Mesothelial cell of epicardium (in vitro differentiated cells): Measurements from ENCODE around the gene PAQR4. TPM values are rescaled to one million over a fixed set of nuclear protein-coding genes. Genes with fewer than 3 reads are reported as not detected.

Source experiments
- DNase-seq, 2 experiments: peaks; one replicate each; pipeline ENCODE4 v3.0.0; 2021; ENCODE audit warnings: low spot score in 2 of 2; ENCODE audit not compliant: unreplicated experiment in 2 of 2
- H3K27ac Mint-ChIP-seq: 2 replicates; pipeline ENCODE4 v1.8.0; 2021; ENCODE audit warnings: mixed read lengths
- H3K27me3 Mint-ChIP-seq: 2 replicates; pipeline ENCODE4 v1.8.0; 2021; ENCODE audit warnings: low read depth, mixed read lengths
- H3K36me3 Mint-ChIP-seq: 2 replicates; pipeline ENCODE4 v1.8.0; 2021; ENCODE audit warnings: mixed read lengths
- H3K4me1 Mint-ChIP-seq: 2 replicates; pipeline ENCODE4 v1.8.0; 2021; ENCODE audit warnings: mixed read lengths
- H3K4me3 Mint-ChIP-seq: 2 replicates; pipeline ENCODE4 v1.8.0; 2021; ENCODE audit warnings: mild to moderate bottlenecking, moderate library complexity, mixed read lengths
- H3K9me3 Mint-ChIP-seq: 2 replicates; pipeline ENCODE4 v1.8.0; 2021; ENCODE audit warnings: mixed read lengths
- total RNA-seq: library from RNA; stranded (reverse); gene quantifications from 3 replicates; pipeline ENCODE4 v1.2.1, GENCODE V29; 2021
- TF ChIP-seq, protein P1 (sequence below): fragments of 200-600 bp; sonication (generic); IDR thresholded peaks from one replicate; pipeline ENCODE4 v1.5.0; 2021; ENCODE audit warnings: antibody characterized with exemption; ENCODE audit not compliant: unreplicated experiment

The PAQR4 gene
- total RNA-seq, 1 donor from 2014 or later = 10.1 TPM

GRCh38 chr16:3003582-3004270 is 34.6 kb downstream of the PAQR4 start:
- Mint-ChIP-seq H3K4me3 (peak overlapping the region; percentile 61), H3K9me3 (no peaks in the 10 kb centered on the region), H3K27me3 (peaks cover 43% of the 10 kb centered on the region), H3K4me1 (peaks cover 31% of the 10 kb centered on the region), H3K36me3 (no peaks in the 10 kb centered on the region), H3K27ac (no peak overlapping the region)
- peak; percentile 93 to 94 for DNase-seq
- TF ChIP-seq, protein P1, sequence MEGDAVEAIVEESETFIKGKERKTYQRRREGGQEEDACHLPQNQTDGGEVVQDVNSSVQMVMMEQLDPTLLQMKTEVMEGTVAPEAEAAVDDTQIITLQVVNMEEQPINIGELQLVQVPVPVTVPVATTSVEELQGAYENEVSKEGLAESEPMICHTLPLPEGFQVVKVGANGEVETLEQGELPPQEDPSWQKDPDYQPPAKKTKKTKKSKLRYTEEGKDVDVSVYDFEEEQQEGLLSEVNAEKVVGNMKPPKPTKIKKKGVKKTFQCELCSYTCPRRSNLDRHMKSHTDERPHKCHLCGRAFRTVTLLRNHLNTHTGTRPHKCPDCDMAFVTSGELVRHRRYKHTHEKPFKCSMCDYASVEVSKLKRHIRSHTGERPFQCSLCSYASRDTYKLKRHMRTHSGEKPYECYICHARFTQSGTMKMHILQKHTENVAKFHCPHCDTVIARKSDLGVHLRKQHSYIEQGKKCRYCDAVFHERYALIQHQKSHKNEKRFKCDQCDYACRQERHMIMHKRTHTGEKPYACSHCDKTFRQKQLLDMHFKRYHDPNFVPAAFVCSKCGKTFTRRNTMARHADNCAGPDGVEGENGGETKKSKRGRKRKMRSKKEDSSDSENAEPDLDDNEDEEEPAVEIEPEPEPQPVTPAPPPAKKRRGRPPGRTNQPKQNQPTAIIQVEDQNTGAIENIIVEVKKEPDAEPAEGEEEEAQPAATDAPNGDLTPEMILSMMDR = peak; percentile 37

GRCh38 chr16:3004319-3004718 is 35.2 kb downstream of the PAQR4 start:
- Mint-ChIP-seq H3K27ac (no peak overlapping the region), H3K36me3 (no peaks in the 10 kb centered on the region), H3K4me3 (no peak overlapping the region), H3K4me1 (peaks cover 36% of the 10 kb centered on the region), H3K9me3 (no peaks in the 10 kb centered on the region), H3K27me3 (peaks cover 46% of the 10 kb centered on the region)
- no peak for DNase-seq
- TF ChIP-seq, protein P1 = no peak

DNA sequence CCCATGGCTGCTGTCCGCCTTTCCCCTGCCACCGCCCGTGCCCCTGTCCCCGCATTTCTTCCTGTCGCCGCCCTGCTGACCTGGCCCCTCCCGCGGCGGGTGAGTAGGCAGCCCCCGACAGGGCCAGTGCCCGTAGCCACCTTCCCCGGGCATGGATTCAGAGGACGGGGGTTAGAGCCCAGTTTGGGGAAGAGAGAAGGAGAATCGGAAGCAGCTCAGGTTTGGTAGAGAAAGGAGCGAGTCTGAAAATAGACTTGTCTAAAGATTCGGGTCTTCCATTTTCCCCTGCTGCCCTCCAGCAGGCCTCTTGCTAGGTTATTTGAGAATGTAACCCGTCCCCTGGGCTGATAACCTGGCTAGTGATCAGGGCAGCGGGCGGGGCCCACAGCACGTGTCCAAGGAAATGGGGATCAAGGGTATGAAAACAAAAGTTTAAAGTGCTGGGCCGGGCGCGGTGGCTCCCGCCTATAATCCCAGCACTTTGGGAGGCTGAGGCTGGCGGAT is 35.7 kb downstream of the PAQR4 start:
- Mint-ChIP-seq H3K27ac (peak overlapping the region; percentile 92), H3K9me3 (no peaks in the 10 kb centered on the region), H3K4me1 (peaks cover 41% of the 10 kb centered on the region), H3K27me3 (peaks cover 49% of the 10 kb centered on the region), H3K4me3 (peak overlapping the region; percentile 72), H3K36me3 (no peaks in the 10 kb centered on the region)
- no peak for DNase-seq
- TF ChIP-seq, protein P1 = no peak

DNA sequence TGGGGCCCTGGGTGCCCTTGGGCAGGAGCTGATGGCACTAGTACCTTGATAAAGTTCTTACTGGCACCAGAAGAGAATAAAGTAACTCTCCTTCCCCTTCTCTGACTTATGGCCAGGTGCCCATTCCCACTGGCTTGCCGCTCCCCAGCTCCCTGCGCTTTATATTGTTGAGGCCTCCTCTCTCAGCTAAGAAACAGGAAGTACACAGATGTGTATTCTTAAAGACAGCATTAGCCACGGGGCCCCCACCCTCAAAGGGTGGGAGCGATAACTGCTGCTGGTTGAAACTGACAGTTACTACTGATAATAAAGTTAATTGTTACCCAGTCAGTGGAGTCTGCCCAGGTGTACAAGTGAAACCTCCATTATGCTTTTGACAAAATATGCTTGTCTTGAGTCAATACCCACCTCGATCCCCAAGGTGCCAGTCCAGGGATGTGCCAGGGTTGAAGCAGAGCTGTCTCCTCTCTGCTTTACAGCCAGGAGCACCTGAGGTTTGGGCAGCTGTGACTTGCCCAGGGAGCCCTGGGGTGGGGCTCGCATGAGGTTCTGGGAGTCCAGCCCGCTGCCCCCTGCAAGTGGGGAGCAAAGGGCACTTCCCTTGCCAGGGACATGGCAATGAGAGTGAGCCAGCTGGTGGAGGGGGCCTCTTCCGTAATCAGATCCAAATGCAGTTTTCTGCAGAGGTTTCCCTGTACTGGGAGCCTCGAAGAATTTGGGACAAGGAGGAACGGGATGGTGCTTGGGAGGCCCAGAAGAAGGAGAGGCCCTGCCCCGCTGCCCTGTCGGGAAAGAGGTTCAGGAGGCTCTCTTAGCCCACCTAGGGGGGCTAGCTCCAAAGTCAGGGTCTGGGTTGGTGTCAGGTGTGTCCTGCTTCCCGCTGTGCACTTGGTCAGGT is 38.2 kb downstream of the PAQR4 start:
- H3K27me3 Mint-ChIP-seq = peaks cover 54% of the 10 kb centered on the region
- H3K27ac Mint-ChIP-seq = peak overlapping the region; percentile 94
- TF ChIP-seq, protein P1 = no peak
- DNase-seq = no peak
- H3K4me1 Mint-ChIP-seq = peaks cover 53% of the 10 kb centered on the region
- no peaks in the 10 kb centered on the region for H3K9me3 Mint-ChIP-seq
- no peaks in the 10 kb centered on the region for H3K36me3 Mint-ChIP-seq
- peak overlapping the region; percentile 31 for H3K4me3 Mint-ChIP-seq

GRCh38 chr16:3007957-3008689 is 39.0 kb downstream of the PAQR4 start:
- Mint-ChIP-seq H3K27me3 (peaks cover 58% of the 10 kb centered on the region), H3K4me1 (peaks cover 61% of the 10 kb centered on the region), H3K9me3 (no peaks in the 10 kb centered on the region), H3K4me3 (peak overlapping the region; percentile 10), H3K27ac (peak overlapping the region; percentile 94), H3K36me3 (no peaks in the 10 kb centered on the region)
- TF ChIP-seq, protein P1 = no peak
- no peak for DNase-seq
